GM23338 (cell line): ENCODE results near the gene RHOT1.

Experiments
- CREB1 ChIP-seq: fragments of 250-450 bp; sonication (Bioruptor Pico); IDR thresholded peaks from 2 replicates; pipeline ENCODE4 v1.5.0; 2020; ENCODE audit warnings: low read depth, mild to moderate bottlenecking, moderate library complexity
- CTCF ChIP-seq, 2 experiments: fragments of 200-600 bp in 1 of 2; sonication (generic) in 1 of 2; conservative IDR thresholded peaks; 2 replicates each; pipeline versions ENCODE4 v1.5.1 to v1.6.1; 2016 to 2017; ENCODE audit warnings: antibody characterized with exemption in 2 of 2, low read depth in 2 of 2, mild to moderate bottlenecking in 2 of 2, moderate library complexity in 1 of 2
- EZH2 ChIP-seq: fragments of 200-600 bp; sonication (generic); IDR thresholded peaks from one replicate; pipeline ENCODE4 v1.8.0; 2017; ENCODE audit warnings: antibody characterized with exemption, mild to moderate bottlenecking, low read depth; ENCODE audit not compliant: unreplicated experiment
- EZH2phosphoT487 ChIP-seq: fragments of 200-600 bp; sonication (generic); IDR thresholded peaks from one replicate; pipeline ENCODE4 v1.8.1; 2018; ENCODE audit warnings: antibody characterized with exemption; ENCODE audit not compliant: unreplicated experiment
- JUNB ChIP-seq: IDR thresholded peaks from one replicate; pipeline ENCODE4 v1.6.1; 2016; ENCODE audit warnings: antibody characterized with exemption; ENCODE audit not compliant: unreplicated experiment
- NANOG ChIP-seq: IDR thresholded peaks from 2 replicates; pipeline ENCODE4 v1.6.1; 2016; ENCODE audit warnings: antibody characterized with exemption, borderline replicate concordance
- POLR2AphosphoS5 ChIP-seq: IDR thresholded peaks from 2 replicates; pipeline ENCODE4 v1.6.1; 2016; ENCODE audit warnings: antibody characterized with exemption, low read depth
- REST ChIP-seq: IDR thresholded peaks from one replicate; pipeline ENCODE4 v1.6.1; 2018; ENCODE audit warnings: antibody characterized with exemption; ENCODE audit not compliant: unreplicated experiment
- ZNF114 ChIP-seq: fragments of 250-450 bp; sonication (Bioruptor Pico); IDR thresholded peaks from 2 replicates; pipeline ENCODE4 v1.5.0; 2020; ENCODE audit warnings: mild to moderate bottlenecking, moderate library complexity
- TF ChIP-seq, protein P1 (sequence below): IDR thresholded peaks from 2 replicates; pipeline ENCODE4 v1.6.1; 2016; ENCODE audit warnings: antibody characterized with exemption

DNA sequence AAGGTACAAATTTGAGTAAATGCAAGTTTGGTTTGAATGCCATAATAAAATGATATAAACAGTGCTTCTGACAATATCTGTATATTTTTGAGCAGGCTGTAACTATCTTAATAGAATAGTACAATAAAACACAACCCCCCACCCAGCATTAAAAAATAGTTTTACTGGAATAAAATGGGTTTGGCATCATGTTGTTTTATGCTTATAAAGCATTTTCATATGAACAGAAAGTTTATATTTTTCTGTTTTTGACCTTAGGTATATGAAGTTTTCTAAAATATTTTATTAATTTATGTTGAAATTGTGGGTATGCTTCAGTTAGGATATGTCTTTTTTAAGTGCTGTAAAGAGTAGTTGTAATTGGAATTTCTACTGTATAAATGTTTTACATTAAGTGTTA lies 66.1 kb downstream of the RHOT1 start:
- TF ChIP-seq JUNB (no peak), CTCF (conservative IDR thresholded peaks at IDR 0.05; ENCODE audit: low read depth in 2 of 2) (no peak), CREB1 (CRISPR knock-in tag) (no peak), REST (no peak), POLR2AphosphoS5 (no peak), NANOG (no peak), EZH2 (no peak), EZH2phosphoT487 (no peak), ZNF114 (CRISPR knock-in tag) (no peak)
- TF ChIP-seq, protein P1, sequence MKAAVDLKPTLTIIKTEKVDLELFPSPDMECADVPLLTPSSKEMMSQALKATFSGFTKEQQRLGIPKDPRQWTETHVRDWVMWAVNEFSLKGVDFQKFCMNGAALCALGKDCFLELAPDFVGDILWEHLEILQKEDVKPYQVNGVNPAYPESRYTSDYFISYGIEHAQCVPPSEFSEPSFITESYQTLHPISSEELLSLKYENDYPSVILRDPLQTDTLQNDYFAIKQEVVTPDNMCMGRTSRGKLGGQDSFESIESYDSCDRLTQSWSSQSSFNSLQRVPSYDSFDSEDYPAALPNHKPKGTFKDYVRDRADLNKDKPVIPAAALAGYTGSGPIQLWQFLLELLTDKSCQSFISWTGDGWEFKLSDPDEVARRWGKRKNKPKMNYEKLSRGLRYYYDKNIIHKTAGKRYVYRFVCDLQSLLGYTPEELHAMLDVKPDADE, result no peak
